B cell (primary cell): Measurements from ENCODE around the gene ARHGEF10L. TPM values are rescaled to one million over a fixed set of nuclear protein-coding genes. Genes with fewer than 3 reads are reported as not detected.

ENCODE experiments used
- ATAC-seq: fragments of 200-7000 bp; cut with Tn5 transposase; one replicate; pipeline ENCODE4 v1.10.0; 2021; ENCODE audit warnings: low read depth, mild to moderate bottlenecking, moderate number of reproducible peaks, moderate library complexity
- CTCF ChIA-PET: fragments of 350-600 bp; sonication (Branson Sonifier 250); formaldehyde crosslinking; loops from one replicate; lab custom pipeline; 2021; ENCODE audit warnings: antibody characterized with exemption, inconsistent platforms; lab: Charles Lee
- POLR2A ChIA-PET: fragments of 350-600 bp; sonication (Branson Sonifier 250); formaldehyde crosslinking; loops from one replicate; lab custom pipeline; 2021; ENCODE audit warnings: antibody characterized with exemption; lab: Charles Lee
- DNase-seq: peaks from one replicate; pipeline ENCODE4 v3.0.0; 2013
- H2AFZ ChIP-seq: 2 replicates; pipeline ENCODE4 v1.6.1; 2012; ENCODE audit warnings: mild to moderate bottlenecking, low read depth, low read length; ENCODE audit not compliant: insufficient read depth, poor library complexity, severe bottlenecking
- H3K27ac ChIP-seq, 2 donors: 1 replicate in 1 of 2; 2 replicates in 1 of 2; pipeline ENCODE4 v1.5.1; 2012 to 2013; ENCODE audit warnings: low read length in 2 of 2, mild to moderate bottlenecking in 2 of 2, moderate library complexity in 1 of 2
- H3K27me3 ChIP-seq, 4 experiments: fragments of 200-600 bp in 1 of 4; sonication (generic) in 1 of 4; replicated peaks in 1 of 4; 1 replicate in 2 of 4; 2 replicates in 2 of 4; pipeline versions ENCODE4 v1.6.1 to v1.7.0; 2013 to 2016; ENCODE audit warnings: low read length in 3 of 4, mild to moderate bottlenecking in 2 of 4, mixed read lengths in 1 of 4, moderate library complexity in 1 of 4; ENCODE audit not compliant: insufficient read depth in 4 of 4, control insufficient read depth in 3 of 4; ENCODE audit errors: control extremely low read depth in 1 of 4
- H3K36me3 ChIP-seq, 2 experiments: replicated peaks in 1 of 2; 1 replicate in 1 of 2; 2 replicates in 1 of 2; pipeline versions ENCODE4 v1.6.1 to v1.7.1; 2013; ENCODE audit warnings: low read length in 1 of 2; ENCODE audit not compliant: insufficient read depth in 2 of 2, control insufficient read depth in 1 of 2; ENCODE audit errors: control extremely low read depth in 1 of 2, extremely low read depth in 1 of 2
- H3K4me1 ChIP-seq, 2 donors: fragments of 200-600 bp in 1 of 2; sonication (generic) in 1 of 2; 1 replicate in 1 of 2; 2 replicates in 1 of 2; pipeline versions ENCODE4 v1.5.1 to v1.6.1; 2013 to 2017; ENCODE audit warnings: low read length in 2 of 2; ENCODE audit not compliant: control insufficient read depth in 2 of 2, insufficient read depth in 2 of 2
- H3K4me2 ChIP-seq: replicated peaks from 2 replicates; pipeline ENCODE3; 2012; ENCODE audit warnings: mild to moderate bottlenecking, low read depth, low read length; ENCODE audit not compliant: poor library complexity, severe bottlenecking
- H3K4me3 ChIP-seq, 5 experiments: fragments of 200-600 bp in 1 of 5; sonication (generic) in 1 of 5; 1 replicate in 3 of 5; 2 replicates in 2 of 5; pipeline versions ENCODE4 v1.5.1 to v1.7.0; 2011 to 2016; ENCODE audit warnings: low read length in 4 of 5, mild to moderate bottlenecking in 4 of 5, low read depth in 2 of 5, control low read depth in 1 of 5, moderate library complexity in 1 of 5; ENCODE audit not compliant: insufficient read depth in 1 of 5; ENCODE audit errors: control extremely low read depth in 1 of 5, extremely low read depth in 1 of 5
- H3K79me2 ChIP-seq: fragments of 200-600 bp; sonication (generic); one replicate; pipeline ENCODE4 v1.6.0; 2016; ENCODE audit warnings: low read length; ENCODE audit not compliant: control insufficient read depth, insufficient read depth
- H3K9ac ChIP-seq: fragments of 200-600 bp; sonication (generic); 2 replicates; pipeline ENCODE4 v1.6.1; 2017; ENCODE audit warnings: mild to moderate bottlenecking, low read length, moderate library complexity
- H3K9me3 ChIP-seq, 3 donors: one replicate each; pipeline versions ENCODE4 v1.6.1 to v1.7.1; 2013; ENCODE audit warnings: low read length in 2 of 3; ENCODE audit not compliant: control insufficient read depth in 2 of 3, insufficient read depth in 1 of 3; ENCODE audit errors: control extremely low read depth in 1 of 3
- H4K20me1 ChIP-seq: 2 replicates; pipeline ENCODE4 v1.6.0; 2012; ENCODE audit warnings: mild to moderate bottlenecking, low read length; ENCODE audit not compliant: insufficient read depth, control insufficient read depth, poor library complexity, severe bottlenecking
- H3K27ac Mint-ChIP-seq: one replicate; pipeline ENCODE4 v1.8.0; 2021; ENCODE audit warnings: mixed read lengths
- H3K27me3 Mint-ChIP-seq: one replicate; pipeline ENCODE4 v1.8.0; 2021; ENCODE audit warnings: mixed read lengths
- H3K4me1 Mint-ChIP-seq: one replicate; pipeline ENCODE4 v1.8.0; 2021; ENCODE audit warnings: mixed read lengths
- H3K4me3 Mint-ChIP-seq: one replicate; pipeline ENCODE4 v1.8.0; 2021; ENCODE audit warnings: mixed read lengths
- H3K9me3 Mint-ChIP-seq: one replicate; pipeline ENCODE4 v1.8.0; 2022; ENCODE audit warnings: mixed read lengths; ENCODE audit not compliant: insufficient read depth
- EZH2 ChIP-seq: IDR thresholded peaks from 2 replicates; pipeline ENCODE4 v1.6.1; 2012; ENCODE audit warnings: borderline replicate concordance, low read depth, mild to moderate bottlenecking, moderate library complexity, low read length; ENCODE audit not compliant: insufficient read depth, poor library complexity, severe bottlenecking
- WGBS: methylation state at CpG from one replicate; pipeline ENCODE4 v1.1.5; 2013; ENCODE audit warnings: missing lambda C conversion rate; ENCODE audit not compliant: insufficient coverage; 5-methylcytosine and 5-hydroxymethylcytosine counted together
- intact Hi-C: fragments of 100-400 bp; cut with micrococcal nuclease; formaldehyde crosslinking; loops from one replicate; pipeline ENCODE4 v1.10.0; 2022
- polyA plus RNA-seq: library from polyadenylated mRNA; depleted of rRNA; stranded (reverse); fragments of >200 nt; gene quantifications from 2 replicates; pipeline ENCODE4 v1.2.3, GENCODE V29; 2012
- total RNA-seq, 2 donors: library from RNA; stranded (reverse); fragments of 120-200 nt in 1 of 2; gene quantifications; 1 replicate in 1 of 2; 2 replicates in 1 of 2; pipeline versions ENCODE4 v1.2.3 to v1.2.4, GENCODE V29; 2013 to 2022
- TF ChIP-seq, protein P1 (sequence below): fragments of 200-600 bp; IDR thresholded peaks from one replicate; pipeline ENCODE4 v1.8.0; 2022; ENCODE audit warnings: antibody characterized with exemption, mild to moderate bottlenecking

The ARHGEF10L gene
- total and polyA plus RNA-seq, 2 donors (not counting 1 experiment from before 2014, with no cell fraction given) = 2.0 to 4.9 TPM

- no peak for ATAC-seq
- H3K27ac Mint-ChIP-seq = no peak overlapping the region
- Histone ChIP-seq H3K4me2 (no peak overlapping the region), H3K79me2 (no peaks in the 10 kb centered on the region), H3K4me1 (no peaks in the 10 kb centered on the region), H3K9ac (no peak overlapping the region), H3K9me3 (no peaks in the 10 kb centered on the region), H2AFZ (no peak overlapping the region), H4K20me1 (no peaks in the 10 kb centered on the region), H3K36me3 (no peaks in the 10 kb centered on the region), H3K4me3 (no peak overlapping the region), H3K27me3 (peaks cover 0 to 2% (median 0%) of the 10 kb centered on the region in 4 experiments), H3K27ac (no peak overlapping the region)
- no peaks in the 10 kb centered on the region for H3K4me1 Mint-ChIP-seq
- ChIA-PET CTCF (interaction anchor here (1.4 kb wide), 1 partner anchor 72 kb away, joined by 7 read pairs; no protein-coding TSS in a partner anchor), POLR2A (no interaction called here)
- no peak overlapping the region for H3K4me3 Mint-ChIP-seq
- intact Hi-C loops = no loop called here
- H3K9me3 Mint-ChIP-seq = no peaks in the 10 kb centered on the region
- no peak for TF ChIP-seq EZH2
- TF ChIP-seq, protein P1, sequence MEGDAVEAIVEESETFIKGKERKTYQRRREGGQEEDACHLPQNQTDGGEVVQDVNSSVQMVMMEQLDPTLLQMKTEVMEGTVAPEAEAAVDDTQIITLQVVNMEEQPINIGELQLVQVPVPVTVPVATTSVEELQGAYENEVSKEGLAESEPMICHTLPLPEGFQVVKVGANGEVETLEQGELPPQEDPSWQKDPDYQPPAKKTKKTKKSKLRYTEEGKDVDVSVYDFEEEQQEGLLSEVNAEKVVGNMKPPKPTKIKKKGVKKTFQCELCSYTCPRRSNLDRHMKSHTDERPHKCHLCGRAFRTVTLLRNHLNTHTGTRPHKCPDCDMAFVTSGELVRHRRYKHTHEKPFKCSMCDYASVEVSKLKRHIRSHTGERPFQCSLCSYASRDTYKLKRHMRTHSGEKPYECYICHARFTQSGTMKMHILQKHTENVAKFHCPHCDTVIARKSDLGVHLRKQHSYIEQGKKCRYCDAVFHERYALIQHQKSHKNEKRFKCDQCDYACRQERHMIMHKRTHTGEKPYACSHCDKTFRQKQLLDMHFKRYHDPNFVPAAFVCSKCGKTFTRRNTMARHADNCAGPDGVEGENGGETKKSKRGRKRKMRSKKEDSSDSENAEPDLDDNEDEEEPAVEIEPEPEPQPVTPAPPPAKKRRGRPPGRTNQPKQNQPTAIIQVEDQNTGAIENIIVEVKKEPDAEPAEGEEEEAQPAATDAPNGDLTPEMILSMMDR = no peak
- H3K27me3 Mint-ChIP-seq = peaks cover 28% of the 10 kb centered on the region
- 58% methylated on average over 10 of the region's 11 CpGs for WGBS
- DNase-seq = no peak
These were observed 35.0 kb downstream of the ARHGEF10L start for GRCh38 chr1:17574516-17574915.

DNA sequence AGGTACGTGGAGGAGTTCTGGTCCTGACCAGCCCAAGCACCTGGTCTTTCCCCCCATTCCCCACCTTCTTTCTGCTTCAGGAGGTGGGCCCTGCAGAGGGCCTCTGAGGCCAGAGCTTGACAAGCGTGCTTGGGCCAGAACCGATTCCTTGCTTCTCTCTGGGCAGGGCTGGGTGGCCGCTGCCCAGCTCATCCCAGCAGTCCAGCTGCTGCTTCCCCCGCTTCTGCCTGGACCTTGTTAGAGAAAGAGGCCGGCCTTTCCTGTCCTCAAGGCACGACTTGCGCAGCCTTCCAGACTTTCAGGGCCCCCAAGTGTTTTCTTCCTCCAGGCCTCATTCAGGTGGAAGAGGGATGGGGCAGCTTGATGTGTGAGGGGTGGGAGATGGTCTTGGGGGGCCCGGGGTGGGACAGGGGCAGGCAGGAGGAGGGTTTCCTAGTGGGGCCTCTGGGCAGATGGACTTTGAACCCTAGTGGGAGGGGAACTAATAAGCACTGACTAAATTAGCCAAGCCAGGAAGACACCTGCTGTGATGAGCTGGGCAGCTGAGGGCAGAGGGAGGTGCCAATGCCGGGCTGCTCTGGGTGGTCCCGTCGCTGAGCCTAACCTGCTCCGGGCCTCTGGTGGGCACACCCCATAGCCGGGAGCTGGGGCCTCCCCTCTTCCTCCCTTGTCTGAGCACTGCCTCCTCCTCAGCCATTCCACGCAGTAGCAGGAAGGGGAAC lies 36.5 kb downstream of the ARHGEF10L start:
- Mint-ChIP-seq H3K9me3 (no peaks in the 10 kb centered on the region), H3K4me3 (no peak overlapping the region), H3K27ac (no peak overlapping the region), H3K4me1 (no peaks in the 10 kb centered on the region), H3K27me3 (peaks cover 17% of the 10 kb centered on the region)
- Histone ChIP-seq H3K79me2 (no peaks in the 10 kb centered on the region), H3K4me2 (no peak overlapping the region), H4K20me1 (no peaks in the 10 kb centered on the region), H3K27me3 (no peaks in the 10 kb centered on the region), H3K9me3 (no peaks in the 10 kb centered on the region), H3K4me3 (no peak overlapping the region), H3K27ac (no peak overlapping the region), H3K4me1 (no peaks in the 10 kb centered on the region), H3K36me3 (no peaks in the 10 kb centered on the region), H3K9ac (no peak overlapping the region), H2AFZ (no peak overlapping the region)
- ATAC-seq = no peak
- TF ChIP-seq, protein P1 = no peak
- TF ChIP-seq EZH2 = no peak
- intact Hi-C loops = no loop called here
- WGBS = 87% methylated on average over 12 of the region's 15 CpGs
- ChIA-PET CTCF (interaction anchor here (0.8 kb wide), 1 partner anchor 73 kb away, joined by 5 read pairs; no protein-coding TSS in a partner anchor), POLR2A (no interaction called here)
- DNase-seq = no peak
